ENCODE data around the gene RCSD1.

DNA sequence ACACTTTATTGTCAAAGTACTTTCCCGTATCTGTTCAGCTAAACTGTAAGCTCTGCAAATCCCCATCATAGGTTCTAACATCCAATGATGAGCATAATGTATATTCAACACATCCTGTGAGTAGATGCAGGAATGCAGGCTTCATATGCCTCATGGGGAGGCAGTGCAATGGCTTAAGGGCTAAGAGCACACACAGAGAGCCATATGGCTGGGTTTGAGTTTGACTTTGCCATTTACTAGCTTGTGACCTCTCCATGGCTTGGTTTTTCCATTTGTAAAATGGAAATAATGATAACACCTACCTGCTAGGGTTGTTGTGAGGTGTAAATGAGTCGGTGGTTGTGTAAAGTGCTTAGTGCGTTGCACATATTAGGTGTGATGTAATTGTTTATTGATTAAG, 13.4 kb downstream of the RCSD1 start:
- TF ChIP-seq RFX5 (IDR thresholded peaks at IDR 0.05; ENCODE audit: low read depth, low read length): no peak
- no peak for TF ChIP-seq CTCF (IDR thresholded peaks at IDR 0.05 in 2 of 3, conservative IDR thresholded peaks at IDR 0.05 in 1 of 3; ENCODE audit: control insufficient read depth in 2 of 3, extremely low read depth in 1 of 3, insufficient read depth in 1 of 3, low read depth in 3 of 3, low read length in 3 of 3)
- TF ChIP-seq, protein P1, sequence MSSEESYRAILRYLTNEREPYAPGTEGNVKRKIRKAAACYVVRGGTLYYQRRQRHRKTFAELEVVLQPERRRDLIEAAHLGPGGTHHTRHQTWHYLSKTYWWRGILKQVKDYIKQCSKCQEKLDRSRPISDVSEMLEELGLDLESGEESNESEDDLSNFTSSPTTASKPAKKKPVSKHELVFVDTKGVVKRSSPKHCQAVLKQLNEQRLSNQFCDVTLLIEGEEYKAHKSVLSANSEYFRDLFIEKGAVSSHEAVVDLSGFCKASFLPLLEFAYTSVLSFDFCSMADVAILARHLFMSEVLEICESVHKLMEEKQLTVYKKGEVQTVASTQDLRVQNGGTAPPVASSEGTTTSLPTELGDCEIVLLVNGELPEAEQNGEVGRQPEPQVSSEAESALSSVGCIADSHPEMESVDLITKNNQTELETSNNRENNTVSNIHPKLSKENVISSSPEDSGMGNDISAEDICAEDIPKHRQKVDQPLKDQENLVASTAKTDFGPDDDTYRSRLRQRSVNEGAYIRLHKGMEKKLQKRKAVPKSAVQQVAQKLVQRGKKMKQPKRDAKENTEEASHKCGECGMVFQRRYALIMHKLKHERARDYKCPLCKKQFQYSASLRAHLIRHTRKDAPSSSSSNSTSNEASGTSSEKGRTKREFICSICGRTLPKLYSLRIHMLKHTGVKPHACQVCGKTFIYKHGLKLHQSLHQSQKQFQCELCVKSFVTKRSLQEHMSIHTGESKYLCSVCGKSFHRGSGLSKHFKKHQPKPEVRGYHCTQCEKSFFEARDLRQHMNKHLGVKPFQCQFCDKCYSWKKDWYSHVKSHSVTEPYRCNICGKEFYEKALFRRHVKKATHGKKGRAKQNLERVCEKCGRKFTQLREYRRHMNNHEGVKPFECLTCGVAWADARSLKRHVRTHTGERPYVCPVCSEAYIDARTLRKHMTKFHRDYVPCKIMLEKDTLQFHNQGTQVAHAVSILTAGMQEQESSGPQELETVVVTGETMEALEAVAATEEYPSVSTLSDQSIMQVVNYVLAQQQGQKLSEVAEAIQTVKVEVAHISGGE (CRISPR knock-in tag; IDR thresholded peaks at IDR 0.05): no peak
- TF ChIP-seq MYC (IDR thresholded peaks at IDR 0.05; ENCODE audit: insufficient read depth, insufficient read length, insufficient replicate concordance, low read length, severe bottlenecking): no peak
- TF ChIP-seq PAX5 (IDR thresholded peaks at IDR 0.05; ENCODE audit: borderline replicate concordance, low read depth, low read length): no peak
- no peak for TF ChIP-seq MXI1 (IDR thresholded peaks at IDR 0.05; ENCODE audit: low read depth, low read length)

Measured in GM12878 (cell line).